Skeletal muscle tissue (tissue), 4 donors: ENCODE measurements around the gene LFNG. TPM values are rescaled to one million over a fixed set of nuclear protein-coding genes. Genes with fewer than 3 reads are reported as not detected.
A peak's percentile ranks its signal among the peaks of the same experiment; 100 is the strongest.

Source experiments
- H3K27ac ChIP-seq: one replicate; pipeline ENCODE4 v1.7.0; 2013; ENCODE audit warnings: mild to moderate bottlenecking, low read depth, low read length, inconsistent platforms
- H3K27me3 ChIP-seq, 3 donors: one replicate each; pipeline ENCODE4 v1.7.0; 2013; ENCODE audit warnings: low read length in 3 of 3; ENCODE audit not compliant: control insufficient read depth in 3 of 3, insufficient read depth in 3 of 3
- H3K36me3 ChIP-seq, 3 donors: one replicate each; pipeline ENCODE4 v1.7.0; 2013; ENCODE audit warnings: low read length in 3 of 3; ENCODE audit not compliant: control insufficient read depth in 3 of 3, insufficient read depth in 3 of 3
- H3K4me1 ChIP-seq, 3 donors: one replicate each; pipeline ENCODE4 v1.7.0; 2013; ENCODE audit warnings: low read length in 3 of 3, mild to moderate bottlenecking in 3 of 3; ENCODE audit not compliant: control insufficient read depth in 3 of 3, insufficient read depth in 3 of 3
- H3K4me3 ChIP-seq, 3 donors: one replicate each; pipeline ENCODE4 v1.7.0; 2013; ENCODE audit warnings: low read length in 3 of 3
- H3K9ac ChIP-seq, 3 donors: one replicate each; pipeline ENCODE4 v1.7.0; 2013; ENCODE audit warnings: low read length in 3 of 3, mild to moderate bottlenecking in 3 of 3, moderate library complexity in 2 of 3, low read depth in 1 of 3
- H3K9me3 ChIP-seq, 3 donors: one replicate each; pipeline ENCODE4 v1.7.0; 2013; ENCODE audit warnings: low read length in 3 of 3; ENCODE audit not compliant: control insufficient read depth in 3 of 3
- total RNA-seq: library from RNA; depleted of rRNA; stranded (reverse); fragments of >200 nt; gene quantifications from one replicate; pipeline ENCODE4 v1.2.3, GENCODE V29; 2014
- donor health status: Osteomylitis.

The LFNG gene
- total RNA-seq, result 23.0 TPM

GRCh38 chr7:2519119-2519930 lies at the start of gene LFNG:
LFNG (plus strand) TSS chr7:2519774; CDS start chr7:2519862, 88 bp downstream.
- Histone ChIP-seq H3K9ac (peak within 1 kb of the TSS in 2 of 3 donors; percentile 38 to 66), H3K4me1 (peaks cover 26 to 46% (median 37%) of the 10 kb centered on the region in 3 donors), H3K9me3 (no peaks in the 10 kb centered on the region), H3K36me3 (no peaks in the 10 kb centered on the region), H3K27me3 (peaks cover 21 to 39% (median 27%) of the 10 kb centered on the region in 3 donors), H3K4me3 (peak within 1 kb of the TSS; percentile 61 to 66 (median 66)), H3K27ac (no peak within 1 kb of the TSS)

- Histone ChIP-seq H3K36me3 (no peaks in the 10 kb centered on the region), H3K4me3 (no peak overlapping the region), H3K27me3 (peaks cover 10 to 22% (median 18%) of the 10 kb centered on the region in 3 donors), H3K9ac (no peak overlapping the region), H3K9me3 (no peaks in the 10 kb centered on the region), H3K4me1 (peaks cover 0 to 4% (median 0%) of the 10 kb centered on the region in 3 donors), H3K27ac (no peak overlapping the region)
Observed at GRCh38 chr7:2470204-2471021, 49.2 kb upstream of the LFNG start.

GRCh38 chr7:2471022-2471329 lies 48.6 kb upstream of the LFNG start:
- Histone ChIP-seq H3K27ac (no peak overlapping the region), H3K4me1 (peaks cover 0 to 4% (median 0%) of the 10 kb centered on the region in 3 donors), H3K4me3 (no peak overlapping the region), H3K9ac (no peak overlapping the region), H3K36me3 (no peaks in the 10 kb centered on the region), H3K9me3 (no peaks in the 10 kb centered on the region), H3K27me3 (peaks cover 10 to 24% (median 18%) of the 10 kb centered on the region in 3 donors)

GRCh38 chr7:2471396-2471795 lies 48.2 kb upstream of the LFNG start:
- Histone ChIP-seq H3K9ac (no peak overlapping the region), H3K36me3 (no peaks in the 10 kb centered on the region), H3K27ac (no peak overlapping the region), H3K27me3 (peaks cover 10 to 24% (median 18%) of the 10 kb centered on the region in 3 donors), H3K4me1 (peaks cover 0 to 4% (median 0%) of the 10 kb centered on the region in 3 donors), H3K9me3 (no peaks in the 10 kb centered on the region), H3K4me3 (no peak overlapping the region)

GRCh38 chr7:2472739-2473138 lies 46.8 kb upstream of the LFNG start:
- Histone ChIP-seq H3K27ac (no peak overlapping the region), H3K36me3 (no peaks in the 10 kb centered on the region), H3K27me3 (peaks cover 14 to 31% (median 20%) of the 10 kb centered on the region in 3 donors), H3K9ac (no peak overlapping the region), H3K9me3 (no peaks in the 10 kb centered on the region), H3K4me3 (no peak overlapping the region), H3K4me1 (peaks cover under 1 to 9% (median 8%) of the 10 kb centered on the region in 3 donors)

GRCh38 chr7:2473496-2474180 lies 45.9 kb upstream of the LFNG start:
- no peaks in the 10 kb centered on the region for H3K9me3 ChIP-seq
- H3K4me1 ChIP-seq, result peaks cover 9 to 17% (median 16%) of the 10 kb centered on the region in 3 donors
- no peak overlapping the region for H3K27ac ChIP-seq
- no peaks in the 10 kb centered on the region for H3K36me3 ChIP-seq
- no peak overlapping the region for H3K4me3 ChIP-seq
- peaks cover 23 to 38% (median 23%) of the 10 kb centered on the region in 3 donors for H3K27me3 ChIP-seq
- H3K9ac ChIP-seq, result no peak overlapping the region

GRCh38 chr7:2474224-2474623 lies 45.4 kb upstream of the LFNG start:
- H3K4me1 ChIP-seq, result peaks cover 15 to 23% (median 20%) of the 10 kb centered on the region in 3 donors
- no peaks in the 10 kb centered on the region for H3K36me3 ChIP-seq
- no peak overlapping the region for H3K9ac ChIP-seq
- peaks cover 27 to 40% (median 28%) of the 10 kb centered on the region in 3 donors for H3K27me3 ChIP-seq
- no peak overlapping the region for H3K4me3 ChIP-seq
- H3K9me3 ChIP-seq, result no peaks in the 10 kb centered on the region
- H3K27ac ChIP-seq, result no peak overlapping the region

GRCh38 chr7:2474813-2475677 lies 44.5 kb upstream of the LFNG start:
- Histone ChIP-seq H3K9ac (no peak overlapping the region), H3K36me3 (no peaks in the 10 kb centered on the region), H3K9me3 (no peaks in the 10 kb centered on the region), H3K4me3 (no peak overlapping the region), H3K4me1 (peaks cover 16 to 26% (median 22%) of the 10 kb centered on the region in 3 donors), H3K27me3 (peaks cover 31 to 47% (median 31%) of the 10 kb centered on the region in 3 donors), H3K27ac (no peak overlapping the region)

GRCh38 chr7:2475678-2476015 lies 43.9 kb upstream of the LFNG start:
- H3K9me3 ChIP-seq, result no peaks in the 10 kb centered on the region
- peaks cover 35 to 47% (median 36%) of the 10 kb centered on the region in 3 donors for H3K27me3 ChIP-seq
- H3K9ac ChIP-seq, result no peak overlapping the region
- no peak overlapping the region for H3K27ac ChIP-seq
- peaks cover 16 to 26% (median 24%) of the 10 kb centered on the region in 3 donors for H3K4me1 ChIP-seq
- no peaks in the 10 kb centered on the region for H3K36me3 ChIP-seq
- no peak overlapping the region for H3K4me3 ChIP-seq
